ENCODE data around the gene CNTNAP4.

DNA sequence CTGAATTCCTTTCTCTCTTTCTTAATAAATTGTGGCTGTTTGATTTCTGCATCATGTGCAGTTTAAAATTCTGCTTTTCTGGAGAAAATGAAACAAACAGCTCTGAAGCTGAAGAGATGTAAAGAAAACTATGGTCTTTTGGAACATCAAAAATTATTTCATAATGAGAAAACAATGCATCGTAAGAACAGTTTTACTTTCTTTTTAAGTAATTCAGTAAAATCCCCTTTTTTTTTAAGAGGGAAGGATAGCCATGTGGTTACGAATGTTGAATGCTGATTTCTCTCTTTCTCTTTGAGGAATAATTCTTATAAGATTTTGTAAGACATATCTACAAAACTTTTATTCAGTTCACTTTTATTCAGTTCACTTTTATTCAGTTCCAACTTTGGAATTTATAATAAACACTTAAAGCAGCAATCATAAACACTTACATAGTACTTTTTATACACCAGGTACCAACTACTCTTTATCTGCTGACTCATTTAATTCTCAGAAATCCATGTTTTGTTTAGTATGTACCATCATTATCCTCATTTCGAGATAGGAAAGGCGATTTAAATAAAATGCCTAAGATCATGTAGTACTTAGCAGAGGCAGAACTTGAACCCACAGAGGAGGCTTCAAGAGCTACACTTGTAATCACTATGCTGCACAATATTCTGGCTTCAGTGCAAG is 26.6 kb downstream of the CNTNAP4 start:
- TF ChIP-seq, protein P1, sequence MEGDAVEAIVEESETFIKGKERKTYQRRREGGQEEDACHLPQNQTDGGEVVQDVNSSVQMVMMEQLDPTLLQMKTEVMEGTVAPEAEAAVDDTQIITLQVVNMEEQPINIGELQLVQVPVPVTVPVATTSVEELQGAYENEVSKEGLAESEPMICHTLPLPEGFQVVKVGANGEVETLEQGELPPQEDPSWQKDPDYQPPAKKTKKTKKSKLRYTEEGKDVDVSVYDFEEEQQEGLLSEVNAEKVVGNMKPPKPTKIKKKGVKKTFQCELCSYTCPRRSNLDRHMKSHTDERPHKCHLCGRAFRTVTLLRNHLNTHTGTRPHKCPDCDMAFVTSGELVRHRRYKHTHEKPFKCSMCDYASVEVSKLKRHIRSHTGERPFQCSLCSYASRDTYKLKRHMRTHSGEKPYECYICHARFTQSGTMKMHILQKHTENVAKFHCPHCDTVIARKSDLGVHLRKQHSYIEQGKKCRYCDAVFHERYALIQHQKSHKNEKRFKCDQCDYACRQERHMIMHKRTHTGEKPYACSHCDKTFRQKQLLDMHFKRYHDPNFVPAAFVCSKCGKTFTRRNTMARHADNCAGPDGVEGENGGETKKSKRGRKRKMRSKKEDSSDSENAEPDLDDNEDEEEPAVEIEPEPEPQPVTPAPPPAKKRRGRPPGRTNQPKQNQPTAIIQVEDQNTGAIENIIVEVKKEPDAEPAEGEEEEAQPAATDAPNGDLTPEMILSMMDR (IDR thresholded peaks at IDR 0.05 in 8 of 11, conservative IDR thresholded peaks at IDR 0.05 in 3 of 11), result no peak
- TF ChIP-seq POLR2A (IDR thresholded peaks at IDR 0.05), result no peak
- no peak for TF ChIP-seq POLR2AphosphoS5 (IDR thresholded peaks at IDR 0.05)

All from spleen (tissue), 7 donors.